IMR-90 (cell line): ENCODE data around the gene C6orf47. TPM values are rescaled to one million over a fixed set of nuclear protein-coding genes. Genes with fewer than 3 reads are reported as not detected.

Experiments used
- ATAC-seq: fragments of 200-7000 bp; cut with Tn5 transposase; 2 replicates; pipeline ENCODE4 v1.9.1; 2020; ENCODE audit warnings: low read depth, mild to moderate bottlenecking, moderate library complexity
- BruUV-seq: library from RNA; stranded (reverse); fragments of 400-500 nt; replicated peaks from 2 replicates; lab custom pipeline; 2021; lab: Mats Ljungman, UMichigan
- CTCF ChIA-PET: fragments of 300-600 bp; formaldehyde crosslinking; extraction: SDS; loops from one replicate; lab custom pipeline; 2021; ENCODE audit warnings: antibody characterized with exemption; lab: Yijun Ruan, JAX
- POLR2A ChIA-PET: fragments of 300-600 bp; sonication (Branson Sonifier 250); formaldehyde crosslinking; loops from one replicate; lab custom pipeline; 2022; ENCODE audit warnings: antibody characterized with exemption; ENCODE audit not compliant: unreplicated experiment; lab: Charles Lee
- DNase-seq: peaks from one replicate; pipeline ENCODE4 v3.0.0; 2013
- H2AFZ ChIP-seq: replicated peaks from 2 replicates; pipeline ENCODE3; 2013; ENCODE audit warnings: low read length, mild to moderate bottlenecking; ENCODE audit not compliant: poor library complexity
- H2AK5ac ChIP-seq: 2 replicates; pipeline ENCODE4 v1.6.1; 2013; ENCODE audit warnings: low read depth, low read length, inconsistent platforms
- H2AK9ac ChIP-seq: replicated peaks from 2 replicates; pipeline ENCODE3; 2013; ENCODE audit warnings: mild to moderate bottlenecking, low read depth, low read length, moderate library complexity; ENCODE audit not compliant: poor library complexity
- H2BK120ac ChIP-seq: 2 replicates; pipeline ENCODE4 v1.6.1; 2013; ENCODE audit warnings: low read depth, low read length, inconsistent platforms
- H2BK15ac ChIP-seq: 3 replicates; pipeline ENCODE4 v1.6.1; 2013; ENCODE audit warnings: low read depth, low read length, inconsistent platforms
- H2BK20ac ChIP-seq: 2 replicates; pipeline ENCODE4 v1.6.1; 2013; ENCODE audit warnings: low read depth, mild to moderate bottlenecking, inconsistent platforms, low read length, moderate library complexity
- H2BK5ac ChIP-seq: 2 replicates; pipeline ENCODE4 v1.6.1; 2013; ENCODE audit warnings: mild to moderate bottlenecking, low read depth, low read length, inconsistent platforms; ENCODE audit not compliant: poor library complexity, severe bottlenecking
- H3K14ac ChIP-seq: replicated peaks from 2 replicates; pipeline ENCODE4 v1.6.1; 2013; ENCODE audit warnings: low read depth, low read length, inconsistent platforms
- H3K18ac ChIP-seq: 2 replicates; pipeline ENCODE4 v1.6.1; 2013; ENCODE audit warnings: low read depth, low read length, control low read depth
- H3K23ac ChIP-seq: 2 replicates; pipeline ENCODE4 v1.6.1; 2013; ENCODE audit warnings: low read depth, low read length, inconsistent platforms
- H3K27ac ChIP-seq: 2 replicates; pipeline ENCODE4 v1.5.1; 2013; ENCODE audit warnings: mild to moderate bottlenecking, control low read depth, low read length; ENCODE audit not compliant: insufficient read depth
- H3K27me3 ChIP-seq: 2 replicates; pipeline ENCODE4 v1.6.1; 2013; ENCODE audit warnings: low read length; ENCODE audit not compliant: control insufficient read depth, insufficient read depth
- H3K36me3 ChIP-seq: 2 replicates; pipeline ENCODE4 v1.6.1; 2013; ENCODE audit warnings: low read length, mixed read lengths; ENCODE audit not compliant: control insufficient read depth, insufficient read depth
- H3K4ac ChIP-seq: 2 replicates; pipeline ENCODE4 v1.6.1; 2013; ENCODE audit warnings: low read depth, low read length, inconsistent platforms
- H3K4me1 ChIP-seq: 2 replicates; pipeline ENCODE4 v1.6.1; 2013; ENCODE audit warnings: low read length, mixed read lengths; ENCODE audit not compliant: control insufficient read depth, insufficient read depth
- H3K4me2 ChIP-seq: 2 replicates; pipeline ENCODE4 v1.6.1; 2013; ENCODE audit warnings: low read depth, mild to moderate bottlenecking, control low read depth, low read length, moderate library complexity
- H3K4me3 ChIP-seq: 2 replicates; pipeline ENCODE4 v1.5.1; 2013; ENCODE audit warnings: low read depth, mild to moderate bottlenecking, control low read depth, low read length, moderate library complexity; ENCODE audit not compliant: insufficient read depth
- H3K56ac ChIP-seq: 2 replicates; pipeline ENCODE4 v1.6.1; 2013; ENCODE audit warnings: low read length, inconsistent platforms; ENCODE audit not compliant: insufficient read depth; ENCODE audit errors: extremely low read depth
- H3K79me1 ChIP-seq, 2 experiments: 2 replicates each; pipeline ENCODE4 v1.6.1; 2013; ENCODE audit warnings: low read length in 2 of 2, inconsistent platforms in 1 of 2, low read depth in 1 of 2
- H3K9ac ChIP-seq: 2 replicates; pipeline ENCODE4 v1.6.1; 2013; ENCODE audit warnings: low read depth, low read length, control low read depth
- H3K9me1 ChIP-seq: 2 replicates; pipeline ENCODE4 v1.6.1; 2013; ENCODE audit warnings: low read length, inconsistent platforms; ENCODE audit not compliant: insufficient read depth
- H3K9me3 ChIP-seq: 2 replicates; pipeline ENCODE4 v1.6.1; 2013; ENCODE audit warnings: low read length; ENCODE audit not compliant: control insufficient read depth, insufficient read depth
- H4K20me1 ChIP-seq: 2 replicates; pipeline ENCODE4 v1.6.1; 2013; ENCODE audit warnings: low read length, inconsistent platforms; ENCODE audit not compliant: insufficient read depth
- H4K5ac ChIP-seq: 2 replicates; pipeline ENCODE4 v1.6.1; 2013; ENCODE audit warnings: mild to moderate bottlenecking, low read depth, low read length, control low read depth
- H4K8ac ChIP-seq, 2 experiments: 2 replicates each; pipeline ENCODE4 v1.6.1; 2013; ENCODE audit warnings: low read depth in 2 of 2, low read length in 2 of 2, control low read depth in 1 of 2, inconsistent platforms in 1 of 2
- H4K91ac ChIP-seq: 2 replicates; pipeline ENCODE4 v1.6.1; 2013; ENCODE audit warnings: low read depth, low read length, inconsistent platforms; ENCODE audit not compliant: insufficient read depth
- CHD1 ChIP-seq: IDR thresholded peaks from 2 replicates; pipeline ENCODE4 v1.6.1; 2012; ENCODE audit warnings: low read depth, low read length, improper control_type of control experiment
- MAFK ChIP-seq: IDR thresholded peaks from 2 replicates; pipeline ENCODE4 v1.6.1; 2012; ENCODE audit warnings: low read depth, low read length, improper control_type of control experiment
- RAD21 ChIP-seq: IDR thresholded peaks from 2 replicates; pipeline ENCODE4 v1.6.1; 2012; ENCODE audit warnings: low read length, improper control_type of control experiment
- WGBS, 2 experiments: methylation state at CpG; one replicate each; pipeline versions ENCODE4 v1.1.5 to v1.1.7; 2013; ENCODE audit warnings: missing lambda C conversion rate in 2 of 2; ENCODE audit not compliant: insufficient read length in 1 of 2; ENCODE audit errors: extremely low coverage in 2 of 2; 5-methylcytosine and 5-hydroxymethylcytosine counted together
- dilution Hi-C: fragments of 300-500 bp; cut with HindIII; formaldehyde crosslinking; loops from one replicate; pipeline ENCODE4 v1.14.3; 2018; ENCODE audit warnings: low sequenced_read_pairs; ENCODE audit not compliant: unreplicated experiment
- in situ Hi-C: fragments of 300-500 bp; cut with MboI; formaldehyde crosslinking; loops from 3 replicates; pipeline ENCODE4 v1.14.3; 2019; ENCODE audit warnings: low sequenced_read_pairs, inconsistent platforms, mixed read lengths
- intact Hi-C: fragments of 100-400 bp; cut with micrococcal nuclease; formaldehyde crosslinking; loops from 2 replicates; pipeline ENCODE4 v1.10.0; 2022
- polyA plus RNA-seq, 3 experiments: library from polyadenylated mRNA; depleted of rRNA; stranded (reverse); fragments of >200 nt; gene quantifications; 2 replicates each; pipeline ENCODE4 v1.2.3, GENCODE V29; 2012; ENCODE audit warnings: low replicate concordance in 1 of 3
- total RNA-seq: library from RNA; depleted of rRNA; stranded (reverse); fragments of >200 nt; gene quantifications from 2 replicates; pipeline ENCODE4 v1.2.3, GENCODE V29; 2012

Gene C6orf47
- total and polyA plus RNA-seq, 2 of the 4 experiments (the other 2 are of a cell fraction): 8.9 to 14.2 TPM

DNA sequence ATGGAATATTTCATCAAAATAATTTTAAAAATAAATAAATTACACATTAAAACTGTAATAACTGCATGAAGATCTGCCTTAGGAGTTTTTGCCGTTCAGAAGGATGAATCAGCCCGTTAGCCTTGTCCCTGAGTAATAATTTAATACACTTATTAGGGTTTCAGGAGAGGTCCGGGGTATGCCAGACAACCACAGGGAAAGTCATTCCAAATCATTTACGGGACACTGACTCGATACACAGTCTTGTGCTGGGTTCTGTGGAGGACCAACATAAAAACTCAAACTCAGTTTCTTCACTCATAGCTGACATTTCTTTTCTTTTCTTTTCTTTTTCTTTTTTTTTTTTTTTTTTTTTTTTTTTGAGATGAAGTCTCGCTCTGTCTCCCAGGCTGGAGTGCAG, 45.4 kb upstream of the C6orf47 start:
- Histone ChIP-seq H2AK9ac (no peak overlapping the region), H4K91ac (no peak overlapping the region), H4K5ac (no peak overlapping the region), H3K4me3 (no peak overlapping the region), H3K56ac (no peak overlapping the region), H2BK15ac (no peak overlapping the region), H2AK5ac (no peak overlapping the region), H3K79me1 (peaks cover 12 to 19% of the 10 kb centered on the region in 2 experiments), H3K9ac (no peak overlapping the region), H3K14ac (no peak overlapping the region), H3K9me3 (no peaks in the 10 kb centered on the region), H3K4me1 (peaks cover 6% of the 10 kb centered on the region), H2BK120ac (no peak overlapping the region), H3K23ac (no peak overlapping the region), H4K20me1 (0 out of 2 replicates have a peak, but pooled peaks cover 7% of the 10 kb centered on the region), H3K4ac (no peak overlapping the region), H3K36me3 (peaks cover 2% of the 10 kb centered on the region; the same call in 1 of the 2 replicates), H3K27ac (no peak overlapping the region), H2AFZ (no peak overlapping the region), H3K27me3 (peaks cover 6% of the 10 kb centered on the region; the same call in 1 of the 2 replicates), H3K4me2 (no peak overlapping the region), H2BK20ac (no peak overlapping the region), H3K9me1 (peaks cover 8% of the 10 kb centered on the region), H3K18ac (no peak overlapping the region), H4K8ac (no peak overlapping the region), H2BK5ac (no peak overlapping the region)
- DNase-seq (no peak), ATAC-seq (no peak)
- CTCF ChIA-PET: no interaction called here
- no TSS peak for BruUV-seq
- dilution Hi-C loops (no loop called here), in situ Hi-C loops (no loop called here), intact Hi-C loops (no loop called here)
- no CpG with 5 or more reads among the region's 6 CpGs for WGBS, 2 experiments
- POLR2A ChIA-PET: no interaction called here
- TF ChIP-seq CHD1: no peak
- no peak for TF ChIP-seq RAD21
- no peak for TF ChIP-seq MAFK
